Tibial artery (tissue), 4 donors: ENCODE measurements around the gene ITGB8.

Experiments
- DNase-seq, 2 donors: peaks; one replicate each; pipeline ENCODE4 v3.0.0-alpha.2; 2019
- H3K27ac ChIP-seq, 2 donors: fragments of 200-600 bp; sonication (generic) in 1 of 2; 1 replicate in 1 of 2; 2 replicates in 1 of 2; pipeline ENCODE4 v1.5.1; 2018 to 2019; ENCODE audit warnings: mild to moderate bottlenecking in 1 of 2
- H3K27me3 ChIP-seq, 2 donors: fragments of 200-600 bp; sonication (generic) in 1 of 2; one replicate each; pipeline versions ENCODE4 v1.5.1 to v1.6.0; 2016 to 2019
- H3K36me3 ChIP-seq, 3 donors: fragments of 200-600 bp; sonication (generic) in 2 of 3; one replicate each; pipeline ENCODE4 v1.5.1; 2016 to 2019; ENCODE audit warnings: mild to moderate bottlenecking in 2 of 3
- H3K4me1 ChIP-seq, 4 donors: fragments of 200-600 bp; sonication (generic) in 2 of 4; 1 replicate in 3 of 4; 2 replicates in 1 of 4; pipeline ENCODE4 v1.5.1; 2016 to 2019
- H3K4me3 ChIP-seq, 2 donors: fragments of 200-600 bp; sonication (generic) in 1 of 2; 1 replicate in 1 of 2; 2 replicates in 1 of 2; pipeline ENCODE4 v1.5.1; 2018 to 2019; ENCODE audit warnings: mild to moderate bottlenecking in 2 of 2
- H3K9me3 ChIP-seq, 3 donors: fragments of 200-600 bp; sonication (generic) in 1 of 3; one replicate each; pipeline ENCODE4 v1.5.1; 2016 to 2019
- intact Hi-C: fragments of 100-400 bp; cut with DNase I; formaldehyde crosslinking; loops from one replicate; pipeline ENCODE4 v1.15.0; 2023; ENCODE audit warnings: low total_unique reads
- TF ChIP-seq, protein P1 (sequence below), 2 experiments: fragments of 200-600 bp in 1 of 2; fragments of 450-650 bp in 1 of 2; IDR thresholded peaks; one replicate each; pipeline ENCODE4 v1.5.1; 2017 to 2019; ENCODE audit warnings: antibody characterized with exemption in 2 of 2, mild to moderate bottlenecking in 1 of 2, moderate library complexity in 1 of 2

The ITGB8 gene

DNA sequence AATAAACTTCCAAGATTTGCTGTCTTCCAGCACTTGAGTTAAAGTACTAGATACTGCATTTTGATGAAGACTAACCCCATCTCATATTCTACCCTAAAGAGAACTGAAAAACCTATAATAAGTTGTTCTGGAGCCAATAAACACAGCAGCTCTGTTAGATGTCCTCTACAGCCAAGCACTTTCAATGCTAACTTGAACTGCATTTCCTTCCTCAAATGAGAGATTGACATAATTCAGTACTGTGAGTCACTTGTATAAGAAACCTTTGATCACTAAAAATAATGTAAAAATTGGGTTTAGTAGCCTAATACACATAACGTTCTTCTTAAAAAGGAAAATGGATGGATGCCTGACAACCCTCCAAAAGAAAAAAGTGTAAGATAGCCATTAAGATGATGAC is 81.3 kb downstream of the ITGB8 start:
- H3K27ac ChIP-seq = no peak overlapping the region
- H3K36me3 ChIP-seq = no peaks in the 10 kb centered on the region
- H3K27me3 ChIP-seq = no peaks in the 10 kb centered on the region
- TF ChIP-seq, protein P1, sequence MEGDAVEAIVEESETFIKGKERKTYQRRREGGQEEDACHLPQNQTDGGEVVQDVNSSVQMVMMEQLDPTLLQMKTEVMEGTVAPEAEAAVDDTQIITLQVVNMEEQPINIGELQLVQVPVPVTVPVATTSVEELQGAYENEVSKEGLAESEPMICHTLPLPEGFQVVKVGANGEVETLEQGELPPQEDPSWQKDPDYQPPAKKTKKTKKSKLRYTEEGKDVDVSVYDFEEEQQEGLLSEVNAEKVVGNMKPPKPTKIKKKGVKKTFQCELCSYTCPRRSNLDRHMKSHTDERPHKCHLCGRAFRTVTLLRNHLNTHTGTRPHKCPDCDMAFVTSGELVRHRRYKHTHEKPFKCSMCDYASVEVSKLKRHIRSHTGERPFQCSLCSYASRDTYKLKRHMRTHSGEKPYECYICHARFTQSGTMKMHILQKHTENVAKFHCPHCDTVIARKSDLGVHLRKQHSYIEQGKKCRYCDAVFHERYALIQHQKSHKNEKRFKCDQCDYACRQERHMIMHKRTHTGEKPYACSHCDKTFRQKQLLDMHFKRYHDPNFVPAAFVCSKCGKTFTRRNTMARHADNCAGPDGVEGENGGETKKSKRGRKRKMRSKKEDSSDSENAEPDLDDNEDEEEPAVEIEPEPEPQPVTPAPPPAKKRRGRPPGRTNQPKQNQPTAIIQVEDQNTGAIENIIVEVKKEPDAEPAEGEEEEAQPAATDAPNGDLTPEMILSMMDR (IDR thresholded peaks at IDR 0.05) = no peak
- H3K4me3 ChIP-seq = no peak overlapping the region
- H3K4me1 ChIP-seq = peaks cover 0 to 14% (median 12%) of the 10 kb centered on the region in 4 donors
- no peaks in the 10 kb centered on the region for H3K9me3 ChIP-seq
- intact Hi-C loops = no loop called here
- no peak for DNase-seq

DNA sequence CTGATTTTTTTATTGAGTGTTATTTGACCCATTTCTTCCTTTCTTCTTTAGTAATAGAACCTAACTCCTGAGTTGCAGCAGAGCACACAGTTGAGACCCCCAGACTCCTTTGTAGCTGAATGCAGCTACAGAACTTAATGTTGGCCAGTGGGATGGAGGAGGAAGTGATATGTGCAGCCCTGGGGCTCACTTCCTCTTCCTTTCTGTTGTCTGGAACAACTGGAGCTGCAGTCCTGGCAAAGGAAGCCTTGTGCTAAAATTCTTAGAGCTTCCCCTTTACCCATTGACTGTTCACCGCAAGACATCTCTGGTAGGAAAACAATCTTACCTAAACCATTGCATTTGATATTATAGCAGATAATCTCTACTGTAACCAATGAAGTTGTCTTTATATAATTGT is 86.6 kb downstream of the ITGB8 start:
- H3K36me3 ChIP-seq = no peaks in the 10 kb centered on the region
- intact Hi-C loops = no loop called here
- no peaks in the 10 kb centered on the region for H3K27me3 ChIP-seq
- no peak overlapping the region for H3K27ac ChIP-seq
- H3K4me3 ChIP-seq = no peak overlapping the region
- H3K4me1 ChIP-seq = no peaks in the 10 kb centered on the region
- H3K9me3 ChIP-seq = no peaks in the 10 kb centered on the region
- TF ChIP-seq, protein P1 (IDR thresholded peaks at IDR 0.05) = no peak
- no peak for DNase-seq

DNA sequence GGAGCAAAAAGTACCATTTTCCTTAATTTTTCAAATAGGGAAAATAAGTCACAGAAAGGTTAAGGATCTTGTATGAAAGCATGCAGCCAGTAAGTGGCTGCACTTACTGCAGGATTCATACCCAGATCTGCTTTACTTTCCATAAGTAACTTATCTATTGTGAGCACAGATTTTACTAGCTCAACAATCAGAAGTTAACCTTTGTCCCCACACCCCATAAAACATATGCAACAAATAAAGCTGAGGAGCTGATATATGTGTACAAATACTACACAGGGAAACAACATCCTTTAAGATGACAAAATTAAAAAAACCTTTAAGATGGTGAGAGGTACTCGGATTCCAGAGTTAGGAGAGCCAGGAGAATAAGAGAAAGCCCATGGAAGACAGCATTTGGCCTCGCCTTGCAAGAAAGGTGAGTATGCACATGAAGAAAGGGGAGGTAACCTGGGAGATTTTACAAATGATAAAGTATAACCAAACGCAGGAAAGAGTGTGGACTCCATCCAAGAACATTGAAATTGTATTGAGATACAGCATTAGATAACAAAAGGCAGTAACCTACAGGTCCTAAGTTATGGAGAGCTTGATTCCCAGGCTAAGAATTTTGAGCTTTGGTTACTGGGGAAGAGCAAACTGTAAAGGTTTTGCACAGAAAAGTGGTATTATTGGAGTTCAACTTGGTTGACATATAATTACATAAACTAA is 87.1 kb downstream of the ITGB8 start:
- no peak overlapping the region for H3K27ac ChIP-seq
- no peaks in the 10 kb centered on the region for H3K27me3 ChIP-seq
- H3K9me3 ChIP-seq = no peaks in the 10 kb centered on the region
- no peak overlapping the region for H3K4me3 ChIP-seq
- DNase-seq = no peak
- no peaks in the 10 kb centered on the region for H3K36me3 ChIP-seq
- TF ChIP-seq, protein P1 (IDR thresholded peaks at IDR 0.05) = no peak
- intact Hi-C loops = no loop called here
- no peaks in the 10 kb centered on the region for H3K4me1 ChIP-seq

DNA sequence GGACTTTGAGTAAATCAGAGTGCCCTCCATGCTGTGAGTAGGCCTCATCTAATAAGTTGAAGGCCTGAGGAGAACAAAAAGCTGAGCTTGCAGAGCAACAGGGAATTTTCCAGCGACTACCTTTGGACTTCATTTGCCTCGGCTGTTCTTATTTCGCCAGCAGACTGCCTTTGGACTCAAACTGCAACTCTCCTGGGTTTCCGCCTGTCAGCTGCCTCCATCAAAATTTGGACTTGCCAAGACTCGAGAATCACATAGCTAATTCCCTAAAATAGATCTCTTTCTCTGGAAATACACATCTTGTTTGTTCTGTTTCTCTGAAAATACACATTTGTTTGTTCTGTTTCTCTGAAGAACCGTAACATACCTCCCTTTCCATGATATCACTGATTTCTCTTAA is 93.8 kb downstream of the ITGB8 start:
- H3K36me3 ChIP-seq = no peaks in the 10 kb centered on the region
- H3K4me3 ChIP-seq = no peak overlapping the region
- no peaks in the 10 kb centered on the region for H3K4me1 ChIP-seq
- intact Hi-C loops = no loop called here
- H3K27me3 ChIP-seq = no peaks in the 10 kb centered on the region
- no peak overlapping the region for H3K27ac ChIP-seq
- TF ChIP-seq, protein P1 (IDR thresholded peaks at IDR 0.05) = no peak
- DNase-seq = no peak
- H3K9me3 ChIP-seq = no peaks in the 10 kb centered on the region

DNA sequence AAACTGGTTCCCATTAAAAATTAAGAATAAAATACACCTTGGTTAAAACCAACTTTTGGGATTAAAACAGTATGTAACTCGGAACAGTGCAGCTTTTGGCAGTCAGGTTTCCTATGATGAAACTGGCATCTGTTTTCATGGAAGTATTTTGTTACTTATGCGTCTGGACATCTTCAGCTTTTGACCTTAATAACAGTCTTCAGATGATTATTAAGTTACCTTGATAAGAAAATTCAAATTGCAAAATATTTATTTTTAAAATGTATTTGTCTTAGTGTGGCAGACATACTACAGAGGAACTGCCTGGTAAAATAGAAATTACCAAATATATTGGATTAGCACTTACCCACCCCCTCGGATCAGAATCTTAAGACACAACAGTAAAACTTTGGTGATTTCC is 100.0 kb downstream of the ITGB8 start:
- TF ChIP-seq, protein P1 (IDR thresholded peaks at IDR 0.05) = no peak
- intact Hi-C loops = no loop called here
- H3K36me3 ChIP-seq = no peaks in the 10 kb centered on the region
- H3K9me3 ChIP-seq = no peaks in the 10 kb centered on the region
- no peak for DNase-seq
- H3K27ac ChIP-seq = no peak overlapping the region
- H3K4me3 ChIP-seq = no peak overlapping the region
- no peaks in the 10 kb centered on the region for H3K4me1 ChIP-seq
- H3K27me3 ChIP-seq = no peaks in the 10 kb centered on the region

DNA sequence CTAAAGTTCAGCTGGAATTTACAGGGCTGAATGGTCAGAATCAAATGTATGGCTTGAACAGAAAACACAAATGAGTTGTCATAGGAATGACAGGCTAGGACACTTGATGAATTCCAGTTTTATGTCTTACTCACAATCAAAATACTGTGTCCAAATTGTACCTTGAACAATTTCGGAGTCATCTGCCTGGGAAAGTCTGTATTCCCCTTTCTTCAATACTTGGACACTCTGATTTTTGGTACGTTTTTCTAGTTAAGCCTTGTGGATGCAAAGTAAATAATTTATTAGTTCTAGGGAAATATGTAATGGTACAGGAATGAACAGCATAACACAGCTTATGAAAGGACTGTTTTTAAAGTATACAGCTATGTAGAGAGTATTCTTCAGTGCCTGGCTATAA is 100.4 kb downstream of the ITGB8 start:
- H3K36me3 ChIP-seq = no peaks in the 10 kb centered on the region
- H3K9me3 ChIP-seq = no peaks in the 10 kb centered on the region
- TF ChIP-seq, protein P1 (IDR thresholded peaks at IDR 0.05) = no peak
- H3K27ac ChIP-seq = no peak overlapping the region
- DNase-seq = no peak
- no peaks in the 10 kb centered on the region for H3K4me1 ChIP-seq
- no peak overlapping the region for H3K4me3 ChIP-seq
- intact Hi-C loops = no loop called here
- no peaks in the 10 kb centered on the region for H3K27me3 ChIP-seq
